ENCODE data around the gene ANKRD27. TPM values are rescaled to one million over a fixed set of nuclear protein-coding genes. Genes with fewer than 3 reads are reported as not detected.

The ANKRD27 gene
- total RNA-seq (9.7 and 10.5 TPM in 2 replicates), polyA plus RNA-seq (6.3 and 13.7 TPM in 2 replicates)

GRCh38 chr19:32674931-32675719 is at the start of gene ANKRD27:
TSS of gene ANKRD27 (minus strand) at chr19:32675180. CDS start at chr19:32659015, 16,165 bp downstream.
- H3K9me3 ChIP-seq (ENCODE audit: low read depth): no peaks in the 10 kb centered on the region
- peaks cover 8% of the 10 kb centered on the region for H3K4me1 ChIP-seq (ENCODE audit: low read depth)
- DNase-seq (ENCODE audit: low read depth in 1 of 2, low spot score in 1 of 2): peak; percentile 98 to 100
- TF ChIP-seq CTCF (IDR thresholded peaks at IDR 0.05; ENCODE audit: low read depth, low read length): no peak
- H3K36me3 ChIP-seq: no peaks in the 10 kb centered on the region
- no peak within 1 kb of the TSS for H3K27ac ChIP-seq
- H3K4me3 ChIP-seq: peak within 1 kb of the TSS; percentile 86
- H3K27me3 ChIP-seq: peaks cover 17% of the 10 kb centered on the region

- TF ChIP-seq CTCF (IDR thresholded peaks at IDR 0.05; ENCODE audit: low read depth, low read length): no peak
- no peaks in the 10 kb centered on the region for H3K9me3 ChIP-seq (ENCODE audit: low read depth)
- no peak overlapping the region for H3K4me3 ChIP-seq
- H3K36me3 ChIP-seq: no peaks in the 10 kb centered on the region
- no peaks in the 10 kb centered on the region for H3K4me1 ChIP-seq (ENCODE audit: low read depth)
- DNase-seq (ENCODE audit: low read depth in 1 of 2, low spot score in 1 of 2): no peak
- H3K27me3 ChIP-seq: no peaks in the 10 kb centered on the region
- no peak overlapping the region for H3K27ac ChIP-seq
These were observed 45.9 kb upstream of the ANKRD27 start for GRCh38 chr19:32720936-32721250.

- Histone ChIP-seq H3K27ac (no peak overlapping the region), H3K9me3 (ENCODE audit: low read depth) (no peaks in the 10 kb centered on the region), H3K27me3 (no peaks in the 10 kb centered on the region), H3K4me3 (no peak overlapping the region), H3K4me1 (ENCODE audit: low read depth) (no peaks in the 10 kb centered on the region), H3K36me3 (no peaks in the 10 kb centered on the region)
- no peak for DNase-seq (ENCODE audit: low read depth in 1 of 2, low spot score in 1 of 2)
- no peak for TF ChIP-seq CTCF (IDR thresholded peaks at IDR 0.05; ENCODE audit: low read depth, low read length)
These were observed 45.4 kb upstream of the ANKRD27 start for GRCh38 chr19:32720216-32720935.

GRCh38 chr19:32719611-32720059 is 44.7 kb upstream of the ANKRD27 start, which contains the start of gene TDRD12:
TSS of gene TDRD12 (plus strand) at chr19:32719767. CDS start at chr19:32720073, 306 bp downstream.
- DNase-seq (ENCODE audit: low read depth in 1 of 2, low spot score in 1 of 2): no peak
- H3K4me1 ChIP-seq (ENCODE audit: low read depth): no peaks in the 10 kb centered on the region
- TF ChIP-seq CTCF (IDR thresholded peaks at IDR 0.05; ENCODE audit: low read depth, low read length): no peak
- H3K9me3 ChIP-seq (ENCODE audit: low read depth): no peaks in the 10 kb centered on the region
- H3K27me3 ChIP-seq: no peaks in the 10 kb centered on the region
- no peak within 1 kb of the TSS for H3K27ac ChIP-seq
- no peak within 1 kb of the TSS for H3K4me3 ChIP-seq
- no peaks in the 10 kb centered on the region for H3K36me3 ChIP-seq

GRCh38 chr19:32718286-32718685 is 43.3 kb upstream of the ANKRD27 start:
- no peaks in the 10 kb centered on the region for H3K36me3 ChIP-seq
- no peak for DNase-seq (ENCODE audit: low read depth in 1 of 2, low spot score in 1 of 2)
- H3K4me1 ChIP-seq (ENCODE audit: low read depth): no peaks in the 10 kb centered on the region
- H3K4me3 ChIP-seq: no peak overlapping the region
- no peak for TF ChIP-seq CTCF (IDR thresholded peaks at IDR 0.05; ENCODE audit: low read depth, low read length)
- no peaks in the 10 kb centered on the region for H3K9me3 ChIP-seq (ENCODE audit: low read depth)
- H3K27ac ChIP-seq: no peak overlapping the region
- H3K27me3 ChIP-seq: no peaks in the 10 kb centered on the region

Measured in cardiac muscle cell (in vitro differentiated cells and primary cell).